ENCODE results near the gene MICAL2.

MICAL2 gene

GRCh38 chr11:12149672-12150225 is 39.4 kb downstream of the MICAL2 start:
- in situ Hi-C loops (cut with MboI; ENCODE audit: low sequenced_read_pairs), result no loop called here

- in situ Hi-C loops (cut with MboI; ENCODE audit: low sequenced_read_pairs), result no loop called here
These were observed 40.5 kb downstream of the MICAL2 start for GRCh38 chr11:12150831-12151382.

GRCh38 chr11:12152321-12152720 is 41.9 kb downstream of the MICAL2 start:
- in situ Hi-C loops (cut with MboI; ENCODE audit: low sequenced_read_pairs), result no loop called here

DNA sequence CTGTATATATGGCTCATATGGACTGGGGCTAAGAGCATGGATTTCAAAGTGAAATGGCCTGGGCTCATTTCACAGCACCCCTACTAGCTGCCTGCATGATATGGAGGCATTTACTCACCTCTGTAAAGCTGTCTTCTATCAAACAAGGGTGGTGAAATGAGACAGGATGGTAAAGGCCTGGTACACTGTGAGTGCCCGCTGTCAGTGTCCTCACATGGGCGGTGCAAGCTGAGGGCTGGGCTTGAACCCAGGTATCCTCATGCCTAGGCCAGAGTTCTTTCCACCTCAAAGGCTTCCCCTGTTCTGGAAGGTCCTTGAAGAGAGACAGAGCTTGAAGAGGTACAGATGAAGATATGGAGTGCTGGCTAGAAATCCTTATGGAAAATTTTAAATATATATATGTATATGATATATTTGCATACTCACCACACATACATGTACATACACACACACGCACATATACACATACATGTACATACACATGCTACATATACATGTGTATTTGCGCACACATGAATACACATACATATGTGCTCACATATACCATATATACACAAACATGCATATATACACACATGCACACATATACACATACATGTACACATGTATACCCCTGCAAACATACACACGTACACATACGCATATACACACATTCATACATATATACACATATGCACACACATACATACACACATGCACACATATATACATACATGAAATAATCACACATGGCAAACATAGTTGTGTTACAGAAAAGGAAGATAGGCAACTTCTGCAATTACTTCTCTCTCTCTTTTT is 44.7 kb downstream of the MICAL2 start:
- in situ Hi-C loops (cut with MboI; ENCODE audit: low sequenced_read_pairs), result no loop called here

GRCh38 chr11:12155696-12156095 is 45.3 kb downstream of the MICAL2 start:
- in situ Hi-C loops (cut with MboI; ENCODE audit: low sequenced_read_pairs), result no loop called here

DNA sequence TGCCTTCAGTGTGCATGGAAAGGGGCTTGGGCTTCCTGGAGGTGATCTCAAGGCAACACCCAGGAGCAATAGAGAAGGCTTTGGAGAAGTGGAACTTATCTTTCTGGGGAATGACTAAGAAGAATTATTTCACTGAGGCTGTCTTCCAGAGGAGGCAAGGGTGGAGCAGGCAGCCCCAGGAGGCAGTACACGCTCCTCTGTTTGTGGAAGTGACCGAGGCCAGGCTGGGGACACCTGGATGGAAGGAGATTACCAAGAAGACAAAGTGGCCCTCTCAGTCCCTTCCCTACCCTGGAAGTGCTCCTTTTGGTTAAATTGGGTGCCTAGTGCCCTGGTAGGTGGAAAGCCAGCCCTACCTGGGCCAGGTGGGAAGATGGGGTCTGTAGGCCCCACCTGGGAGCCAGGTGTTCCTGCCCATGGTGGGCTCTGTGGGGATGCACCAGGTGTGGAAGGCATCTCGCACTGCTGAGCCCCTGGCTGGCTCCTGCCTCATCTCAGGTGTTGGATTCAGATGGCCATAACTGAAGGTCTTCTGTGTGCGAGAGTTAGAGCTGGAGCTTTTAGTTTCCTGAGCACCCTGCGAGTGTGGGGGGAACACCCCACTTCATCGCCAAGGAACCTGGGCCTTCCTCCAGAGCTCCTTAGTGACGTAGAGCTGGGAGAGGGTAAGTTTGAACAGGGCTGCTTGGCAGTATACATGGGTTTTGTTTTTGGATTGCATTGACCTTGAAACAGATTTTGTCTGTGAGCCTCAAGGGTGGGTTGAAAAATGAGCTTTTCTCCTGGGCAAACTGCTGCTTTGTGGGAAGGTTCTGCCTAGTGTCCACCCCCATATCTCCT is 46.1 kb downstream of the MICAL2 start:
- in situ Hi-C loops (cut with MboI; ENCODE audit: low sequenced_read_pairs), result no loop called here

DNA sequence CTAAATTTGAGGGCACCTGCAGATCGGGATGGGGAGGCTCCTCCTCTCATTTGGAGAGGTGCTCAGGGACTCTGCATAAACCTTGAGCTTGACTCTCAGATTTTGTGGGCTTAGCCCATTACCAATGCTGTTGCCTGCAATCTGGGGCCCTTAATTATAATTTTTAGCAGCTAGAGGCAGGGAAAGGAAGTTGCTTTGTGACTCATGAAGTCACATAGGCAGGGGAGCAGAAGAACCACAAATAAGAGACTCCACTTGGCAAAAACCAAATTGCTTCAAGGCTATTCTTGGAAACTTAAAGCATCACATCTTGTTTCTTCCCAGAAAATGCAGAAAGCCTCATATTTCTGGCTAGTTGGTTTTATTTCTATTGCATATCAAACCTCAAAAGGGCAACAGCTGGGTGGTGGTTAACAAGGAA is 46.9 kb downstream of the MICAL2 start:
- in situ Hi-C loops (cut with MboI; ENCODE audit: low sequenced_read_pairs), result no loop called here

- in situ Hi-C loops (cut with MboI; ENCODE audit: low sequenced_read_pairs), result no loop called here
These were observed 48.5 kb downstream of the MICAL2 start for GRCh38 chr11:12158909-12159308.

DNA sequence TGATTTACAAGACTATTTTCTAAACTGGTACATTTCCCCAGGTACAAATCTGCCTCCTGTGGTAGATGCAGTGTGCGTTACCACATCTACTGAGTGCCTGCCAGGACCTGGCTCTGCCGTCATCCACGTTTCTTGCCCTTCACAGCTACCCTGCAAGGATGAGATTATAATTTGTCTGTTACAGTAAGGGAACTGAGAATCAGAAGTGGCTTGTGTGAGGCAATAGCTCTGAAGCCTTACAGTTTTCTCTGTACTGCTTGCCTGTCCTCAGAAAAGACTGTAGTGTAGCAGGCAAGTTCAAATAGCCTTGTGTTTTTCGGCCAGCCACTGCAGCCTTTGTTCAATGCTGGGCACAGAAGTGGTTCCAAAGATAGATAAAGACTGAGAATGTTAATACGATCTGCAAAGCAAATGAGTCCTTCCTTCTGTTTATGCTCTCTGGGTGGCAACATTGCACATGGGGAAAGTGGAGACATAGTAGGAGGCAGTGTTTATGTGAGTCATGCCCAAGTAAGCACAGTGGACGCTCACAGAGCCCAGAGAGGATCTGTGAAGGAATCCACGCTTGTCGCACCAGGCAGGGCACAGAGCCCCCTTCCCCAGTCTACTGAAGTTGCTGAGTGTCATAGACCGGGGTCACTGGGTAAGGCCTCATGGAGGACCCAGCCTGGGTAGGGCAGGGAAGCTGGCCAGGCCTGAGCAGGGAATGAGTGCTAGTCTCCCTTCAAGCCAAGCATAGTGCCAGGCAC is 49.1 kb downstream of the MICAL2 start:
- in situ Hi-C loops (cut with MboI; ENCODE audit: low sequenced_read_pairs), result no loop called here

- in situ Hi-C loops (cut with MboI; ENCODE audit: low sequenced_read_pairs), result no loop called here
These were observed 49.8 kb downstream of the MICAL2 start for GRCh38 chr11:12160231-12160630.

- in situ Hi-C loops (cut with MboI; ENCODE audit: low sequenced_read_pairs), result no loop called here
These were observed 50.3 kb downstream of the MICAL2 start for GRCh38 chr11:12160680-12161079.

DNA sequence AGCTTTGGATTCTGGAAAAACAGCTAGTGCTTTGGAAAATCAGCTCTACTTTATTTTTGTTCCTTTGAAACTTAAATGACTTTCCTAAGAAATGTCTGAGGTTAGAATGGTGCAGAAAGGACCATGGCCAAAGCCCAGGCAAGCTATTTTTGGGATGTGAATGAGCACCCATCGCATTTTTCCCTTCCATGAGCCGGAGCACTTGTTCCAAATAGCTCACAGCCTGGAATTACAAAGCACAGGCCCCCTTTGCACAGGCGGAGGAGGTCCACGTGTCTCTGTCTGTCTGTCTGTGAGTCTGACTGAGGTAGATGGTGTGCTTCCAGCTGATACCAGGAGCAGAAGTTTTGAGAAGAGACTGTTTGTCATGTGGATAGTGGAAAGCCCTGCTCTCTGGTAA is 50.7 kb downstream of the MICAL2 start:
- in situ Hi-C loops (cut with MboI; ENCODE audit: low sequenced_read_pairs), result no loop called here

GRCh38 chr11:12161603-12162350 is 51.4 kb downstream of the MICAL2 start:
- in situ Hi-C loops (cut with MboI; ENCODE audit: low sequenced_read_pairs), result no loop called here

- in situ Hi-C loops (cut with MboI; ENCODE audit: low sequenced_read_pairs), result no loop called here
These were observed 52.3 kb downstream of the MICAL2 start for GRCh38 chr11:12162652-12163051.

DNA sequence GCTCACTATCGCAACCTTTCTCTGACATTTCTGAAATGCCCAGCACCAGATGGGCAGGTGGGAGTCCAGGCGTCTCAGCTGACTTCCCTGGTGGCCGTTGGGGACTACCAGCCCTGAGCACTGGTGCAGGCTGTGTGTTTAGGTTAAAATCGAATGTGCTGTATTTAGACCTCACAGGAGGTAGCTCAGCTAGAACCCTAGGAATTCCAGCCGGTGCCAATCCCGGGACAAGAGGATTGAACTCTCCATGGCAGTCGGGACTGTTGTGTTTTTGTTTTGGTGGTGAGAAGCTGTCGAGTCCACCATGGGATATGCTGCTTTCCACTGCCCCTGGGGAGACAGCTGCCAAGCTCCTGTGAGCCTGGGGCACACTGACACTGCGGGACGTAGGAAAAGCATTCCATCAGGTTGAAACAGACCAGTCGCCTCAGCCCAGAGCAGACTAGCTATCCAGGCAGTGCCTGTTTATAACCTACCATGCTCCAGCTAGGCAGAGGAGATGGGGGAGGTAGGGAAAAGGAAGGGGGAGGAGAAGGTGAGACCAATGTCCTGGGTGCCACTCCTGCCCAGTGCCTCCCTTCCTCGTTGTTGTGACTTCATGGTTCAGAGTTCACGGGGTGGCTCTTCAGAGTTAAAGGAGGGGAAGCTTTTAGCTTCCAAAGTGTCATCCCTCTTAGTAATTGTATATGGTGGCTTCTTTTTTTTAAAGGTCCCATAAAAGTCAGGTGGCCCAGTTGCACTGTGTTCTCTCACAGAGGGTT is 53.0 kb downstream of the MICAL2 start:
- in situ Hi-C loops (cut with MboI; ENCODE audit: low sequenced_read_pairs), result no loop called here

- in situ Hi-C loops (cut with MboI; ENCODE audit: low sequenced_read_pairs), result no loop called here
These were observed 53.9 kb downstream of the MICAL2 start for GRCh38 chr11:12164061-12165014.

DNA sequence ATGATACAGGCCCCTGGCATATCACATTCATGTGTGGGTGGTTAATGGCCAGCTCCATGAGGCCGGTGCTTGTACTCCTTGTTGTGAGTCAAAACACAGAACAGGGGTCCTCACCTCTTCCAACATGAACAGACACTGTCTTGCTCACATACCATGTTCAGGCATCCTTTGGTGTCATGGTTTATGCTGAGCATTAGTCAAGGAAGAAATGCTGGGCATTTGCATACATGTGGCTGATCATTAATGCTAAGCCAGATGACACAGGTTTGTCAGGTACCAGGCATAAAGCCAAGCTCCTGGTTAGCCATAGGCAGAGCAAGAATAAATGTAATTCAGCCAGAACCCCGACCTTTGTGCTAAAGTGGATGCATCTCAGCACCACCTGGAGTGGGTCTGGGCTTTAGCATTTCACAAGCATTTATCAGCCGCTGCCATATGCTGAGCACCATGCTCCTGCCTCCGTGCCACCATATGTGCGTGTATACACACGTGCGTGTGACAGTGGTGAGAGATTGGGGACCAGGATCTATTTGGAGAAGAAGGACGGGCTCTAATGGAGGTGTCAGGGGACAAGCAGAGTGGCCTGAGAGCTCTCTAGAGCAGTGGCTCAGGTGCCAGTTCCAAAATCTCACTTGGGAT is 55.0 kb downstream of the MICAL2 start:
- in situ Hi-C loops (cut with MboI; ENCODE audit: low sequenced_read_pairs), result no loop called here

Measured in hTERT RPE-1 (cell line).